Measurements from ENCODE around the gene PLA2G6.

DNA sequence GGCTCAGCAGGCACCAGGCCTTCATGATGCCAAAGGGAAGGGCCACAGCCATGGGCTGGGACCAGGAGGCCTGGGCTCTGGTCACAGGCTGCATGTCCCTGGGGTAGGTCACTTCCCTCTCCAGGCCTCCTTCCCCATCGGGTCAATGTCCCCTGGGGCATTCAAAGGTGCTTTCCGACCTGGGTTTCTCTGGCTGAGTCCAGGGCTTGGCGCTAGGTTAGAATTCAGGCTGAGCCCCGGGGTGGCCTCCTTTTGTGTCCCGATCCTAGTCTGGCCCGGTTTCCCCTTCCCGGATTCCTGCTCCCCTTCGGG is 32.3 kb upstream of the PLA2G6 start:
- TF ChIP-seq, protein P1, sequence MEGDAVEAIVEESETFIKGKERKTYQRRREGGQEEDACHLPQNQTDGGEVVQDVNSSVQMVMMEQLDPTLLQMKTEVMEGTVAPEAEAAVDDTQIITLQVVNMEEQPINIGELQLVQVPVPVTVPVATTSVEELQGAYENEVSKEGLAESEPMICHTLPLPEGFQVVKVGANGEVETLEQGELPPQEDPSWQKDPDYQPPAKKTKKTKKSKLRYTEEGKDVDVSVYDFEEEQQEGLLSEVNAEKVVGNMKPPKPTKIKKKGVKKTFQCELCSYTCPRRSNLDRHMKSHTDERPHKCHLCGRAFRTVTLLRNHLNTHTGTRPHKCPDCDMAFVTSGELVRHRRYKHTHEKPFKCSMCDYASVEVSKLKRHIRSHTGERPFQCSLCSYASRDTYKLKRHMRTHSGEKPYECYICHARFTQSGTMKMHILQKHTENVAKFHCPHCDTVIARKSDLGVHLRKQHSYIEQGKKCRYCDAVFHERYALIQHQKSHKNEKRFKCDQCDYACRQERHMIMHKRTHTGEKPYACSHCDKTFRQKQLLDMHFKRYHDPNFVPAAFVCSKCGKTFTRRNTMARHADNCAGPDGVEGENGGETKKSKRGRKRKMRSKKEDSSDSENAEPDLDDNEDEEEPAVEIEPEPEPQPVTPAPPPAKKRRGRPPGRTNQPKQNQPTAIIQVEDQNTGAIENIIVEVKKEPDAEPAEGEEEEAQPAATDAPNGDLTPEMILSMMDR (conservative IDR thresholded peaks at IDR 0.05; ENCODE audit: low read depth, low read length) = no peak
- TF ChIP-seq RAD21 (IDR thresholded peaks at IDR 0.05; ENCODE audit: low read length) = no peak
- TF ChIP-seq FOS (IDR thresholded peaks at IDR 0.05; ENCODE audit: low read depth, low read length) = no peak
- no peak for TF ChIP-seq MAZ (IDR thresholded peaks at IDR 0.05; ENCODE audit: borderline replicate concordance, low read depth, low read length)
- no peak for TF ChIP-seq POLR2A (IDR thresholded peaks at IDR 0.05; ENCODE audit: low read depth, low read length)
- TF ChIP-seq MAFK (IDR thresholded peaks at IDR 0.05; ENCODE audit: low read depth, low read length) = no peak
- no peak for TF ChIP-seq NFE2L2 (IDR thresholded peaks at IDR 0.05; ENCODE audit: low read depth, low read length)
- TF ChIP-seq RFX5 (IDR thresholded peaks at IDR 0.05; ENCODE audit: low read depth, low read length) = no peak
- no peak for TF ChIP-seq CHD1 (IDR thresholded peaks at IDR 0.05; ENCODE audit: low read depth, low read length)
- TF ChIP-seq BHLHE40 (IDR thresholded peaks at IDR 0.05; ENCODE audit: low read depth, low read length) = no peak

Data from IMR-90 (cell line).